GM18508 (cell line): ENCODE data around the gene CLDN34.

Experiments used
- ATAC-seq: cut with Tn5 transposase; IDR thresholded peaks from one replicate; pipeline ENCODE4 v1.9.1; 2021; ENCODE audit warnings: moderate number of reproducible peaks; ENCODE audit not compliant: insufficient read depth, unreplicated experiment

CLDN34 gene

GRCh38 chrX:9977635-9978034 lies 10.5 kb downstream of the CLDN34 start:
- ATAC-seq, result no peak

- no peak for ATAC-seq
These were observed 13.2 kb downstream of the CLDN34 start for GRCh38 chrX:9980401-9980800.

GRCh38 chrX:9980927-9981326 lies 13.8 kb downstream of the CLDN34 start:
- no peak for ATAC-seq

DNA sequence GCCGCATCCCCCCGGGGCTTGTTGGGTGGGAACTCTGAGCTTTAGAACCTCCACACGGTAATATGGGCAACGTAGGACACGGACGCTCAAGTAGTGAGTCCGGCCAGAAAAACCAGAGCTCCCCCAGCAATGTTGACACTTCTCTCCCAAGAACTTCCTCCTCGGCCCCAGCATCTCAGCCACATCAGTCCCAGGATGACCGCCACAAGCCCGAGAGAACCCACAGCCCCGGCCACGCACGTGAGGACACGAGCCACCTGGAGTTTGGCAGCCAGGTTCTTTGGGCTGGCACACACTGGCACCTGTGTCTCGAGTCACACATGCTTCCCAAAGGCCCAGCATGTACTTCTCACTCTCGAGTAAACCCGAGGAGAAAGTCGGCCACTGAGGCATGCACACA lies 16.3 kb downstream of the CLDN34 start:
- ATAC-seq, result no peak

DNA sequence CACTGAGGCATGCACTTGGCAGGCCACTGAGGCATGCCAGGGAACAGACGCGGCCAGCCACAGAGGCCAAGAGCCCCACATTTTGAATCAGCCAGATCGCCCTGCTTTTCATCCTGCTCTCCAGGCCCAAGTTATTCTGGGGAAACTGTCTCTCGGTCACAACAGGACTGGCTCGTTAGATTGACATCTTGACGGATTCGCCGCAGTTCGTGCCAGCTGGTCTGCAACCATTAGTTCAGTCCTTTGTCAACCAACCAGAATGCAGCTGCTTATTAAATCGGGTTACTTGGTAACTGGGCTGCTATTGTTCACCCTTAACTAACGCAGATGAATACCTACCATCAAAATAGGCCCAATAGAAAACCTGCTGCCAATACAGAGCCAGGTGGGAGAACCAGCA lies 16.7 kb downstream of the CLDN34 start:
- no peak for ATAC-seq

DNA sequence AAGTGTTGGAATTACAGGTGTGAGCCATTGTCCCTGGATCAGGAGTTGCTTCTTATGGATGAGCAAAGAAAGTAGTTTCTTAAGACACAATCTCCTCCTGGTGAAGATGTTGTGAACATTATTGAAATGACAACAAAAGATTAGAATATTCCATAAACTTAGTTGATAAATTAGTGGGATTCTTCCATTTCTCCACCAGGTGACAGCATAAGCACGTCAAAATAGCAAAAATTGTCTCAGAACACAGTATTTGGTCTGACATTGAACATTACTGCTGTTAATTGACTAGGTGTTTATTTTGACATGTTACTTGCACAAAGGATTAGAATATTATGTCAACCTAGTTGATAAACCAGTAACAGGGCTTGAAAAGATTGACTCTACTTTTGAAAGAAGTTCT lies 21.6 kb downstream of the CLDN34 start:
- ATAC-seq, result no peak

GRCh38 chrX:9992061-9992460 lies 24.9 kb downstream of the CLDN34 start:
- ATAC-seq, result no peak

GRCh38 chrX:9992724-9993123 lies 25.6 kb downstream of the CLDN34 start:
- ATAC-seq, result no peak

DNA sequence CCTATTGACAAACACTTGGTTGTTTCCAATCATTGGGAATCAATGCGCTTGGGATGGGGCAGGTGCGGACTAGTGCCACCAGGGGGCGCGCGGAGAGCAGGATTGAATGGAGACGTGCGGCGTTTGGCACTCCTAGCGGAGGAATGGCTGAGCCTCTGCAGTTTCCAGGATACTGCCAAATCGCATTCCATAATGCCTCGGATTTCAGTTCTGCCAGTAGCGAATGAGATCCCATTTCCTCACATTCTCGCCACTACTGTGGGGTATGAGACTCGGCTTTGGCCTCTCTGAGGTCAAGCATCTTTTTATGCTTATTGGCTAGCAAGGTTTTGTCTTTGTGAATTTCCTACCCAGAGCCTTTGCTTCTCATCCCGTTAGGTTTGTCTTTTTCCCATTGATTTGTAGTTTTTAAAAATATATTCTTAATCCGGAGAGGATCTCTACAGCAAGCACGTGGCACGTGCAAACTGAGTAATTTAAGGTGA lies 28.7 kb downstream of the CLDN34 start:
- ATAC-seq, result no peak

DNA sequence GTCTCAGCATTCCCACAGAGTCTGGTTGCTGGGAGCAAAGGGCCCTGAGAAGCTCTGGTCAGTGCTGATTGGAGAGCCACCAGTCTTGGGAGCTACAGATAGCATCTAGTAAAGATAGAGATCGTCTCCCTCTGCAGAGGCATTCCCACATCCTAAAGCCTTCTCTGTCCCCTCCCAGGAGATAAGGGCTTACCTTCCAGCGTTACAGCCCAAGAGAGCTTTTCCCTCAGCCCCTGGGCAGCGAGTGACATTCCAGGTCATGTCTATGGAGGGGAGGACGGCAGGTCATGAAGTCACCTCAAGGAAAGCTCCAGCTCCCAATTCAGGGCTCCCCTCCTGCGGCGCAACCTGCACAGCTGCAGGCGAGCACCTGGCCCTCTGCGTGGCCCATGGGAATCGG lies 29.9 kb downstream of the CLDN34 start:
- ATAC-seq, result no peak

DNA sequence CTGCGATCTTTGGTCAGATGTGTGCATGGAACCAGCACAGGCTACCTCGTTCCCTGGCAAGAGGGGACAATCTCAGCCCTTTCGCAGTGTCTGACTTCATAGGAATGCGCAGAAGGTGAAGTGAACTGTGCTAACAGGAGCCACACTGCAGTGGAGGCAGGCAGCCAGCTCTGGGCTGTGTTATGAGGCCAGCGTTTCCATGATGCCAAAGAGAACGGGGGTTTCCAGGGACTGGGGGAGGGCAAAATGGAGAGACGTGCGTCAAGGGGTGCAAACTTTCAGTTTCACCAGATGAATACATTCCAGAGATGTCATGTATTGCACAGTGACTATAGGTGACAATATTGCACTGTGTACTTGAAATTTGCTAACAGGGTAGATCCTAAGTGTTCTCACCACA lies 30.4 kb downstream of the CLDN34 start:
- no peak for ATAC-seq

DNA sequence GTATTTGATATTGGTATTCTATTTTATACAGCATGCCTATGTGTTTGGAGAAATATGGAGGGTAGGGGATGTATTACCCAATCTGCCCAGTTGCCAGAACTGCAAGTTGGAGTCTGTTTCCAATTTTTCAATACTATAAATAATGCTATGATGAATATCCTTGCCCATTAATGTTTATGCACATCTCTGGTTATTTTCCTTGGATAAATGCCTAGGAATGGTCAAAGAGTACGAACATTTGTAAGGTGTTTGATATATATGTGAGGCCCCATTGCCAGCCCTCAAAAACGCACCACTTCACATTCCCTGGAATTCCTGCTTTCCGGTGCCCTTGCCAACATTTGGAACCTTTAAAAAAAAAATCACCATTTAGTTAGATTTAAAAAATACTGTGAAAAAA lies 34.3 kb downstream of the CLDN34 start:
- ATAC-seq, result no peak

DNA sequence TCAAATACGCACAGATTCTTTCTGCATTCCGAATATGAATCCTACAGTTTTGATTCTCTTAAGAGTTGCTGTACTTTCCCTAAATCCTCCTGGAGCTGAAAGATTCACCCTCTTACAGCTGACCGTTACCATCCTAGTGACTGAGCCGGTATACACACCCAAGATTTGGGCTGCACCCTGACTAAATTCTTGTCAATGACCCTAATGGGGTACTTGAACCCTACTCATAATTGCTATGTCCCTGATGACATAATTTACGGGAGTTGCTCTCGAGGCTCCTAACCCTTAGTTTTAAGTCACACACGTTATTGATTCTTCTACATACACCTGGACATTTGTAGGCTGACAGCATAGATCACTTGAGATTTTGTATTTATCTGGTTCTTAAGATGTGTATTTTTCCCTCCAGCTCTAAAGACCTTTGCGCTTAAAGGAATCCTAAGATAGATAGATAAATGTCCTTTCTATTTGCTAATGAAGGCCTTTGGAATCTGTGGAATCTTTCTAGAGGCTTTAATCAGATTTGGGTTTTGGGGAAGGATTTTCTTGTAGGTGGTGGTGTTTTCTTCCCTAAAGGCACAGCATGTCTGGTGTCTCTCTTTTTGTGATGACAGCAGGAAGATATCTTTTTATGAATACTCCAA lies 37.8 kb downstream of the CLDN34 start:
- ATAC-seq, result no peak

GRCh38 chrX:10006086-10006485 lies 38.9 kb downstream of the CLDN34 start:
- ATAC-seq, result no peak

- no peak for ATAC-seq
These were observed 39.6 kb downstream of the CLDN34 start for GRCh38 chrX:10006770-10007169.

DNA sequence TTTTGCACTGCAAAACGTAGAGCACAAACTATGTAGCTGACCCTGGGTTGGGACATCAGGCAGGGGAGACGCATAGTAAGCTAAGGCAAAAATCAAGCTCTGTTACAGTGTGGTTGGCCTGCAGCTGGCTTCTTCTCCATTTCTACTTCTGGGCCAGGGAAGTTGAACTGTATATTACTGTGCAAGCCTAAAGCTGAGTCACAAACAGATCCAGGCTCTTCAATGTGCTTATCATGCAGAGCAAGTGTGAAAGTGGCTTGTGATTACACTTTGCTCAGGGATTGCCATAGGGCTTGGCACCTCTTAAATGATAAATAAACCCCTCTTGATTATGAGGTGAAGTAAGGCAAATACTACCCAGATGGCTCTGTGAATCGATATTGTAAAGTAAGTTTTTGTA lies 40.5 kb downstream of the CLDN34 start:
- ATAC-seq, result no peak

- ATAC-seq, result no peak
These were observed 41.4 kb downstream of the CLDN34 start for GRCh38 chrX:10008483-10009056.

- no peak for ATAC-seq
These were observed 42.6 kb downstream of the CLDN34 start for GRCh38 chrX:10009741-10010140.

- ATAC-seq, result no peak
These were observed 43.5 kb downstream of the CLDN34 start for GRCh38 chrX:10010686-10011085.

DNA sequence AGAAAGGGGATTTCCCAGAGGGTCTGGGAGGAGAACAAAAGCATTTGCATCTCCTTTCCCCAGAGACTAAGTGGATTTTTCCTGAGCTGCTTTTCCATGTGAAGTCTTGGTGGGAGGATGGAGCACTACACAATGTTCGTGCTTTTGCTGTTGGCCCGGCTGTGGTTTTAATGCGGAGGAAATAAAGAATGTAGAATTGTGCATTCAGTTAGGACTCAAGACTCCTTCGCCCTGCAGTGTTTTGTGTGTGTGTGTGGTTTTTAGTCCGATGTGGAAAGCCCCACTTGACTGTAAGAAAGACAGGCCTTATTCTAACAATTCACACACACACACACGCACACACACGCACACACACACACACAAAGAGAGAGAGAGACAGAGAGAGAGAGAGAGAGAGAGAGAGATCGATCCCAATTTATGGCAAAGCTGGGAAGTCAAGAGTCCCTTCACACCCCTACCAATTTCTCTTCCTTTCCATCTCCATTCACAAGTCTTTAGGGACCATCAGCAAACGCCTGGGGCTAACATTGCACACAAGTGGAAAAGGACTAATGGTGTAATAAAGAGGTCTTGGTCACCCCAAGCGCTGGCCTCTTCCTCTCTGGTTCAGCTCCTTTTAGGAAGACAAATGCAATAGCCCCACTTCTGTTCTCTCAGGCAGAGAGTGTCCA lies 44.2 kb downstream of the CLDN34 start:
- no peak for ATAC-seq

GRCh38 chrX:10011991-10012390 lies 44.8 kb downstream of the CLDN34 start:
- no peak for ATAC-seq
